HepG2 (cell line): ENCODE data around the gene PPM1F. TPM values are rescaled to one million over a fixed set of nuclear protein-coding genes. Genes with fewer than 3 reads are reported as not detected.

ENCODE experiments used
- ATAC-seq: fragments of 200-7000 bp; cut with Tn5 transposase; 3 replicates; pipeline ENCODE4 v1.9.1; 2020; ENCODE audit warnings: mild to moderate bottlenecking, moderate library complexity
- BruUV-seq: library from RNA; stranded (reverse); fragments of 400-500 nt; replicated peaks from 2 replicates; lab custom pipeline; 2021; lab: Mats Ljungman, UMichigan
- CTCF ChIA-PET: fragments of 300-600 bp; formaldehyde crosslinking; extraction: SDS; loops from one replicate; lab custom pipeline; 2021; ENCODE audit warnings: low total read pairs, inconsistent platforms, low intra/inter-chr PET ratio; lab: Yijun Ruan, JAX
- POLR2A ChIA-PET: fragments of 350-600 bp; sonication (Branson Sonifier 250); formaldehyde crosslinking; loops from one replicate; lab custom pipeline; 2020; ENCODE audit warnings: antibody characterized with exemption, inconsistent platforms; lab: Yijun Ruan, JAX
- DNase-seq: peaks from one replicate; pipeline ENCODE4 v3.0.0-alpha.2; 2015; ENCODE audit warnings: low spot score
- FAIRE-seq: peaks from 3 replicates; lab custom pipeline; 2011; peaks lifted over from hg19 to GRCh38; lab: Jason Lieb, UNC
- H2AFZ ChIP-seq: one replicate; pipeline ENCODE4 v1.6.1; 2011; ENCODE audit warnings: low read length, inconsistent platforms
- H3K27ac ChIP-seq: fragments of 300-600 bp; 3 replicates; pipeline ENCODE4 v1.8.0; 2011; ENCODE audit warnings: mixed run types, mild to moderate bottlenecking, mixed read lengths, low read length, inconsistent platforms; ENCODE audit not compliant: insufficient read depth; ENCODE audit errors: extremely low read length
- H3K27me3 ChIP-seq, 2 experiments: fragments of 200-600 bp in 1 of 2; 2 replicates in 1 of 2; 3 replicates in 1 of 2; pipeline versions ENCODE4 v1.6.0 to v1.8.0; 2011; ENCODE audit warnings: low read length in 2 of 2, mild to moderate bottlenecking in 2 of 2, moderate library complexity in 2 of 2, inconsistent platforms in 1 of 2; ENCODE audit not compliant: insufficient read depth in 2 of 2, control insufficient read depth in 1 of 2
- H3K36me3 ChIP-seq, 2 experiments: fragments of 200-600 bp in 1 of 2; replicated peaks in 1 of 2; 2 replicates in 1 of 2; 3 replicates in 1 of 2; pipeline versions ENCODE4 v1.5.1 to v1.8.0; 2011; ENCODE audit warnings: low read length in 2 of 2, inconsistent platforms in 1 of 2; ENCODE audit not compliant: insufficient read depth in 2 of 2, control insufficient read depth in 1 of 2
- H3K4me1 ChIP-seq: 2 replicates; pipeline ENCODE4 v1.5.1; 2012; ENCODE audit warnings: low read length, inconsistent platforms; ENCODE audit not compliant: insufficient read depth
- H3K4me2 ChIP-seq: 2 replicates; pipeline ENCODE4 v1.6.0; 2011; ENCODE audit warnings: low read depth, low read length, inconsistent platforms
- H3K4me3 ChIP-seq, 3 experiments: fragments of 200-600 bp in 1 of 3; sonication (generic), shearing (Covaris generic) in 1 of 3; replicated peaks in 1 of 3; 2 replicates each; pipeline ENCODE4 v1.5.1; 2011 to 2016; ENCODE audit warnings: low read length in 3 of 3, inconsistent platforms in 2 of 3, low read depth in 2 of 3, mild to moderate bottlenecking in 2 of 3, control low read depth in 1 of 3, mixed read lengths in 1 of 3; ENCODE audit not compliant: insufficient read depth in 1 of 3
- H3K79me2 ChIP-seq: one replicate; pipeline ENCODE4 v1.6.1; 2011; ENCODE audit warnings: low read length, inconsistent platforms; ENCODE audit not compliant: insufficient read depth
- H3K9ac ChIP-seq: 2 replicates; pipeline ENCODE4 v1.6.0; 2011; ENCODE audit warnings: mild to moderate bottlenecking, low read depth, low read length, inconsistent platforms; ENCODE audit not compliant: insufficient read depth
- H3K9me3 ChIP-seq: 2 replicates; pipeline ENCODE4 v1.5.1; 2012; ENCODE audit warnings: mild to moderate bottlenecking, low read length
- H4K20me1 ChIP-seq: 2 replicates; pipeline ENCODE4 v1.6.0; 2011; ENCODE audit warnings: inconsistent platforms, mild to moderate bottlenecking, low read length, moderate library complexity; ENCODE audit not compliant: insufficient read depth
- CEBPB ChIP-seq: IDR thresholded peaks from 2 replicates; pipeline ENCODE4 v1.6.1; 2011; ENCODE audit warnings: low read depth, low read length, improper control_type of control experiment, borderline replicate concordance
- KLF16 ChIP-seq, 2 experiments: sonication (generic) in 1 of 2; formaldehyde crosslinking in 1 of 2; IDR thresholded peaks; 2 replicates each; pipeline versions ENCODE4 v1.6.1 to v1.8.0; 2016 to 2023; ENCODE audit warnings: missing genetic modification reagents in 2 of 2, missing compliant biosample characterization in 1 of 2
- SP1 ChIP-seq, 2 experiments: fragments of 450-650 bp in 1 of 2; sonication (generic) in 1 of 2; formaldehyde crosslinking in 1 of 2; IDR thresholded peaks; 2 replicates each; pipeline versions ENCODE4 v1.4.0 to v1.6.1; 2016 to 2020; ENCODE audit warnings: missing genetic modification reagents in 1 of 2
- TBX2 ChIP-seq: sonication (generic); formaldehyde crosslinking; IDR thresholded peaks from 2 replicates; pipeline ENCODE4 v1.5.0; 2020; ENCODE audit warnings: missing genetic modification reagents, mild to moderate bottlenecking, borderline replicate concordance
- ZNF263 ChIP-seq: sonication (generic); formaldehyde crosslinking; IDR thresholded peaks from 2 replicates; pipeline ENCODE4 v1.4.0; 2020; ENCODE audit warnings: missing genetic modification reagents
- ZSCAN21 ChIP-seq: sonication (generic); formaldehyde crosslinking; IDR thresholded peaks from 2 replicates; pipeline ENCODE4 v1.8.0; 2022; ENCODE audit warnings: mild to moderate bottlenecking, missing genetic modification reagents, moderate library complexity, borderline replicate concordance
- WGBS: methylation state at CpG from one replicate; pipeline ENCODE4 v1.1.6; 2017; ENCODE audit warnings: low lambda C conversion rate; 5-methylcytosine and 5-hydroxymethylcytosine counted together
- in situ Hi-C: cut with HindIII; loops from 2 replicates; pipeline ENCODE4 v1.10.0; 2017; ENCODE audit warnings: low pct_unique_long_range_greater_than_20kb; ENCODE audit not compliant: extremely low pct_ligation_motif_present
- intact Hi-C: fragments of 100-400 bp; cut with micrococcal nuclease; formaldehyde crosslinking; loops from one replicate; pipeline ENCODE4 v1.10.0; 2022; ENCODE audit not compliant: unreplicated experiment
- polyA plus RNA-seq, 8 experiments: library from polyadenylated mRNA; depleted of rRNA in 3 of 8; stranded (reverse) in 7 of 8; unstranded in 1 of 8; fragments of >200 nt; fragmentation: Illumina TruSeq in 4 of 8; extraction: Trizol in 4 of 8; gene quantifications; 2 replicates each; pipeline versions ENCODE4 v1.2.1 to v1.2.3, GENCODE V29; 2011 to 2016; ENCODE audit warnings: low read depth in 4 of 8, missing spikeins in 1 of 8, mixed read lengths in 1 of 8; ENCODE audit not compliant: insufficient read depth in 1 of 8
- total RNA-seq, 5 experiments: library from RNA; depleted of rRNA; stranded (reverse); fragments of >200 nt; fragmentation: Illumina TruSeq; extraction: Trizol; gene quantifications; 2 replicates each; pipeline ENCODE4 v1.2.3, GENCODE V29; 2016; ENCODE audit warnings: low read depth in 1 of 5
- TF ChIP-seq, protein P1 (sequence below): sonication (generic); formaldehyde crosslinking; IDR thresholded peaks from 2 replicates; pipeline ENCODE4 v1.5.1; 2020; ENCODE audit warnings: mild to moderate bottlenecking, moderate library complexity, missing genetic modification reagents
- TF ChIP-seq, protein P2 (sequence below): sonication (generic); formaldehyde crosslinking; IDR thresholded peaks from 2 replicates; pipeline ENCODE4 v1.5.1; 2020; ENCODE audit warnings: missing genetic modification reagents, mild to moderate bottlenecking, borderline replicate concordance
- TF ChIP-seq, protein P3 (sequence below): sonication (generic); formaldehyde crosslinking; IDR thresholded peaks from 2 replicates; pipeline ENCODE4 v1.4.0; 2020; ENCODE audit warnings: mild to moderate bottlenecking, missing genetic modification reagents

The PPM1F gene
- total and polyA plus RNA-seq, 2 of the 13 experiments (the other 11 are each of a cell fraction or from before 2014, with no cell fraction given) = 11.0 to 19.6 TPM

DNA sequence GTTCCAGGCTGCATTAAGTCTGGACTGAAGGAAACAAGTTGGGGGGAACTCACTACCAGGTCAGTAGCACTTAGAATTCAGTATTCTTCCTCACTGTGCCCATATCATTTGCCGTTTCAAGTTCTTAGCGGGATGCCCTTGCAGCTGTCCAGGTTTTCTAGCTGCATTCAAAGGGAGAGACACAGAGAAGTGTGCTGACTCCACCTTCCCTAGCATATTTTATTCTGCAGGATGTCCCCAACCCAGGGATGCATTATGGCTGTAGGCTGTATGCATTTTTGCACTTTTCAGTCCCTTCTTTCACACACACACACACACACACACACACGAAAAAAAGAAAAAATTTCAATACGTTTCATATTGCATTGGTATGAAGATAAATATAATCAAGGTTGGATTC, 49.4 kb downstream of the PPM1F start:
- POLR2A ChIA-PET = no interaction called here
- WGBS = 24% methylated on average over 4 of the region's 4 CpGs
- CTCF ChIA-PET = no interaction called here

DNA sequence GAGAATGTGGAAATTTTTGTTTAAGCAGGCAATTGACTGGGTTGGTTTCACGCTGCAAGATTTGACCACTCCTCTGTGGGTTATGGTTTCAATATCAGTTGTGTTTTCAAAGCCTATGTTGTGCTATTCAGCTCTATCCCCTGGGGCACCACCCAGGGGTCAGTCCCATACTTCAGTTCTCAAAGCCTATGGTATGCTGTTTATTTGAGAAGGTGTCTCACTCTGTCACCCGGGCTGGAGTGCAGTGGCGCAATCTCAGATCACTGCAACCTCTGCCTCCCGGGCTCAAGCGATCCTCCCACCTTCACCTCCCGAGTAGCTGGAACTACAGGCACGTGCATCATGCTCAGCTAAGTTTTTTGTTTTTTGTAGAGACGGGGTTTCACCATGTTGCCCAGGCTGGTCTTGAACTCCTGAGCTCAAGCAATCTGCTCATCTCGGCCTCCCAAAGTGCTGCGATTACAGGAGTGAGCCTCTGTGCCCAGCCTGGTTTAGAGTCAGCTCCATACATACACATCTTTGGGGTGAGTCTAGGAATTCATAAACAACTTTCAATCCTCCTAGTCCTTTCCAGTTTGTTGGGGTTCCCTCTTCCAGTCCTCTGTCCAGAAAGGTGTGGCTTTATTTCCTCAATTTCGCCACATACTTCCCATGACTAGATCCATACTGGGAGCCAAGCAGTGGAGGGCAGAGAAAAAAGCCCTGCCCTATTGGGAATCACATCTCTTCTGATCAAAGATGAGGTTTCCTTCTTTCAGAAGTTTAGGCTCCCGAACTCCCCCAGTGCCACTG, 50.2 kb downstream of the PPM1F start:
- peak overlapping the region; percentile 36 for H3K4me2 ChIP-seq
- POLR2A ChIA-PET = no interaction called here
- no peak overlapping the region for H2AFZ ChIP-seq
- no peak overlapping the region for H3K27ac ChIP-seq
- CTCF ChIA-PET = no interaction called here
- BruUV-seq = no TSS peak
- peaks cover 0 to 7% of the 10 kb centered on the region in 2 experiments; a peak in 1 of 5 replicates for H3K27me3 ChIP-seq
- no peaks in the 10 kb centered on the region for H4K20me1 ChIP-seq
- H3K4me3 ChIP-seq = peak overlapping the region in 1 of 3 experiments; percentile 7; a peak in 1 of 6 replicates
- no peaks in the 10 kb centered on the region for H3K79me2 ChIP-seq
- FAIRE-seq = peak; percentile 56
- H3K36me3 ChIP-seq = no peaks in the 10 kb centered on the region
- H3K9ac ChIP-seq = no peak overlapping the region
- peaks cover 26% of the 10 kb centered on the region for H3K4me1 ChIP-seq
- peak; percentile 98 for ATAC-seq
- WGBS = 12% methylated on average over 11 of the region's 12 CpGs
- in situ Hi-C loops = no loop called here
- DNase-seq = peak; percentile 69
- H3K9me3 ChIP-seq = no peaks in the 10 kb centered on the region
- intact Hi-C loops = no loop called here
- TF ChIP-seq SP1 (IDR thresholded peaks at IDR 0.05) (no peak), SP1 (CRISPR knock-in tag; IDR thresholded peaks at IDR 0.05) (no peak), TBX2 (CRISPR knock-in tag) (peak; percentile 58; the same call in 1 of the 2 replicates), ZNF263 (CRISPR knock-in tag) (peak; percentile 62), CEBPB (peak; percentile 76; the same call in 1 of the 2 replicates), ZSCAN21 (CRISPR knock-in tag) (no peak)
- TF ChIP-seq, protein P1, sequence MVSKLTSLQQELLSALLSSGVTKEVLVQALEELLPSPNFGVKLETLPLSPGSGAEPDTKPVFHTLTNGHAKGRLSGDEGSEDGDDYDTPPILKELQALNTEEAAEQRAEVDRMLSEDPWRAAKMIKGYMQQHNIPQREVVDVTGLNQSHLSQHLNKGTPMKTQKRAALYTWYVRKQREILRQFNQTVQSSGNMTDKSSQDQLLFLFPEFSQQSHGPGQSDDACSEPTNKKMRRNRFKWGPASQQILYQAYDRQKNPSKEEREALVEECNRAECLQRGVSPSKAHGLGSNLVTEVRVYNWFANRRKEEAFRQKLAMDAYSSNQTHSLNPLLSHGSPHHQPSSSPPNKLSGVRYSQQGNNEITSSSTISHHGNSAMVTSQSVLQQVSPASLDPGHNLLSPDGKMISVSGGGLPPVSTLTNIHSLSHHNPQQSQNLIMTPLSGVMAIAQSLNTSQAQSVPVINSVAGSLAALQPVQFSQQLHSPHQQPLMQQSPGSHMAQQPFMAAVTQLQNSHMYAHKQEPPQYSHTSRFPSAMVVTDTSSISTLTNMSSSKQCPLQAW (CRISPR knock-in tag) = no peak
- TF ChIP-seq, protein P2, sequence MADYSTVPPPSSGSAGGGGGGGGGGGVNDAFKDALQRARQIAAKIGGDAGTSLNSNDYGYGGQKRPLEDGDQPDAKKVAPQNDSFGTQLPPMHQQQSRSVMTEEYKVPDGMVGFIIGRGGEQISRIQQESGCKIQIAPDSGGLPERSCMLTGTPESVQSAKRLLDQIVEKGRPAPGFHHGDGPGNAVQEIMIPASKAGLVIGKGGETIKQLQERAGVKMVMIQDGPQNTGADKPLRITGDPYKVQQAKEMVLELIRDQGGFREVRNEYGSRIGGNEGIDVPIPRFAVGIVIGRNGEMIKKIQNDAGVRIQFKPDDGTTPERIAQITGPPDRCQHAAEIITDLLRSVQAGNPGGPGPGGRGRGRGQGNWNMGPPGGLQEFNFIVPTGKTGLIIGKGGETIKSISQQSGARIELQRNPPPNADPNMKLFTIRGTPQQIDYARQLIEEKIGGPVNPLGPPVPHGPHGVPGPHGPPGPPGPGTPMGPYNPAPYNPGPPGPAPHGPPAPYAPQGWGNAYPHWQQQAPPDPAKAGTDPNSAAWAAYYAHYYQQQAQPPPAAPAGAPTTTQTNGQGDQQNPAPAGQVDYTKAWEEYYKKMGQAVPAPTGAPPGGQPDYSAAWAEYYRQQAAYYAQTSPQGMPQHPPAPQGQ (CRISPR knock-in tag) = no peak

More for the DNA sequence above, 49.4 kb downstream of the PPM1F start:
- in situ Hi-C loops = no loop called here
- Histone ChIP-seq H3K4me3 (no peak overlapping the region), H3K79me2 (no peaks in the 10 kb centered on the region), H3K36me3 (no peaks in the 10 kb centered on the region), H3K9ac (no peak overlapping the region), H3K27ac (no peak overlapping the region), H3K9me3 (no peaks in the 10 kb centered on the region), H3K4me2 (no peak overlapping the region), H2AFZ (no peak overlapping the region), H3K4me1 (peaks cover 26% of the 10 kb centered on the region), H3K27me3 (peaks cover 0 to 7% of the 10 kb centered on the region in 2 experiments; a peak in 1 of 5 replicates), H4K20me1 (no peaks in the 10 kb centered on the region)
- intact Hi-C loops = no loop called here
- DNase-seq (no peak), FAIRE-seq (no peak), ATAC-seq (no peak)
- no TSS peak for BruUV-seq
- TF ChIP-seq, protein P3, sequence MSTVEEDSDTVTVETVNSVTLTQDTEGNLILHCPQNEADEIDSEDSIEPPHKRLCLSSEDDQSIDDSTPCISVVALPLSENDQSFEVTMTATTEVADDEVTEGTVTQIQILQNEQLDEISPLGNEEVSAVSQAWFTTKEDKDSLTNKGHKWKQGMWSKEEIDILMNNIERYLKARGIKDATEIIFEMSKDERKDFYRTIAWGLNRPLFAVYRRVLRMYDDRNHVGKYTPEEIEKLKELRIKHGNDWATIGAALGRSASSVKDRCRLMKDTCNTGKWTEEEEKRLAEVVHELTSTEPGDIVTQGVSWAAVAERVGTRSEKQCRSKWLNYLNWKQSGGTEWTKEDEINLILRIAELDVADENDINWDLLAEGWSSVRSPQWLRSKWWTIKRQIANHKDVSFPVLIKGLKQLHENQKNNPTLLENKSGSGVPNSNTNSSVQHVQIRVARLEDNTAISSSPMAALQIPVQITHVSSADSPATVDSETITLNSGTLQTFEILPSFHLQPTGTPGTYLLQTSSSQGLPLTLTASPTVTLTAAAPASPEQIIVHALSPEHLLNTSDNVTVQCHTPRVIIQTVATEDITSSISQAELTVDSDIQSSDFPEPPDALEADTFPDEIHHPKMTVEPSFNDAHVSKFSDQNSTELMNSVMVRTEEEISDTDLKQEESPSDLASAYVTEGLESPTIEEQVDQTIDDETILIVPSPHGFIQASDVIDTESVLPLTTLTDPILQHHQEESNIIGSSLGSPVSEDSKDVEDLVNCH (CRISPR knock-in tag) = 0 out of 2 replicates have a peak, but pooled peaks have one; percentile 7
- no peak for TF ChIP-seq KLF16 (CRISPR knock-in tag; IDR thresholded peaks at IDR 0.05)
